ENCODE results near the gene MTA1.

Gene MTA1

DNA sequence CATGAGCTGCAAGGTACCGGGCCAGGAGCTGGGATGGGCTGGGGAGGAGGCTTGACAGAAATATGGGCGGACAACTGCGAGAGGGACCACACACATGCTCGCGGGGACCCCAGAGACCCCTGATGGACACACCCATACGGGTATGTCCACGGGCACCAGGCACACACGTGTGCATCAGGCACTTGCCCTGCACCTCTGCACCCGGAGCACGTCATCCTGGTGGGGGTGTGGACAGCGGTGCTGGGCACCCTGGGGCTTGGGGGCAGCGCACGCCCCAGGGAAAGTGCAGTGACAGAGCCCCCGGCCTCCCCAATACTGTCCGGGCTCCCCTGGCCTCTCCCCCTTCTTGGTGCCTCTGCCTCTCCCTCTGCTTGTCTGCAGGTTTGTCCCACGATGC, 65.4 kb downstream of the MTA1 start:
- POLR2A ChIA-PET = no interaction called here
- CTCF ChIA-PET = no interaction called here
- no peak for DNase-seq (ENCODE audit: low read depth, low spot score)
- H3K4me3 ChIP-seq (ENCODE audit: low read depth, low read length) = no peak overlapping the region
- TF ChIP-seq, protein P1, sequence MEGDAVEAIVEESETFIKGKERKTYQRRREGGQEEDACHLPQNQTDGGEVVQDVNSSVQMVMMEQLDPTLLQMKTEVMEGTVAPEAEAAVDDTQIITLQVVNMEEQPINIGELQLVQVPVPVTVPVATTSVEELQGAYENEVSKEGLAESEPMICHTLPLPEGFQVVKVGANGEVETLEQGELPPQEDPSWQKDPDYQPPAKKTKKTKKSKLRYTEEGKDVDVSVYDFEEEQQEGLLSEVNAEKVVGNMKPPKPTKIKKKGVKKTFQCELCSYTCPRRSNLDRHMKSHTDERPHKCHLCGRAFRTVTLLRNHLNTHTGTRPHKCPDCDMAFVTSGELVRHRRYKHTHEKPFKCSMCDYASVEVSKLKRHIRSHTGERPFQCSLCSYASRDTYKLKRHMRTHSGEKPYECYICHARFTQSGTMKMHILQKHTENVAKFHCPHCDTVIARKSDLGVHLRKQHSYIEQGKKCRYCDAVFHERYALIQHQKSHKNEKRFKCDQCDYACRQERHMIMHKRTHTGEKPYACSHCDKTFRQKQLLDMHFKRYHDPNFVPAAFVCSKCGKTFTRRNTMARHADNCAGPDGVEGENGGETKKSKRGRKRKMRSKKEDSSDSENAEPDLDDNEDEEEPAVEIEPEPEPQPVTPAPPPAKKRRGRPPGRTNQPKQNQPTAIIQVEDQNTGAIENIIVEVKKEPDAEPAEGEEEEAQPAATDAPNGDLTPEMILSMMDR (IDR thresholded peaks at IDR 0.05; ENCODE audit: insufficient read depth, low read length, missing control alignments) = no peak

DNA sequence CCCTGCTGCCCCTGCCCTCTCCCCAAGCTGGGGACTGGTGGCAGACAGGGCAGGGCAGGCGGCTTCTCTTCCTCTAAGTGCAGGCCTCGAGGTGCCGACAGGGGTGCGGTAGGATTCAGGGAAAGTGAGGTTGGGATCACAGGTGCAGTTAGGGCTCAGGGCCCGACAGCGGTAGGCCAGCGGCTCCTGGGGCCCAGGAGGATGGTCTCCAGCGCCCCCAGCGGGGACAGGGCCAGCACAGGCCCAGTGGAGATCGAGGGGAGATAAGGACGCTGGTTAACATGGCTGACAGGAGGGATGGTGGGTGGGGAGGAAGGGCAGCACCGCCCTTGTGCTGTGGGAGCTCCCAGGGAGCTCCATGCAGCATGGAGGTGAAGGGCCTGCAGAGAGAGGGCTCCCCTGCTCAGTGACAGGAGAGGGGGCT, 66.1 kb downstream of the MTA1 start:
- H3K4me3 ChIP-seq (ENCODE audit: low read depth, low read length) = no peak overlapping the region
- POLR2A ChIA-PET = no interaction called here
- CTCF ChIA-PET = interaction anchor here (0.6 to 1.5 kb wide), 4 partner anchors 9 to 123 kb away, joined by 3 to 4 read pairs (median 3); no protein-coding TSS in a partner anchor
- TF ChIP-seq, protein P1 (IDR thresholded peaks at IDR 0.05; ENCODE audit: insufficient read depth, low read length, missing control alignments) = peak; percentile 44
- no peak for DNase-seq (ENCODE audit: low read depth, low spot score)

DNA sequence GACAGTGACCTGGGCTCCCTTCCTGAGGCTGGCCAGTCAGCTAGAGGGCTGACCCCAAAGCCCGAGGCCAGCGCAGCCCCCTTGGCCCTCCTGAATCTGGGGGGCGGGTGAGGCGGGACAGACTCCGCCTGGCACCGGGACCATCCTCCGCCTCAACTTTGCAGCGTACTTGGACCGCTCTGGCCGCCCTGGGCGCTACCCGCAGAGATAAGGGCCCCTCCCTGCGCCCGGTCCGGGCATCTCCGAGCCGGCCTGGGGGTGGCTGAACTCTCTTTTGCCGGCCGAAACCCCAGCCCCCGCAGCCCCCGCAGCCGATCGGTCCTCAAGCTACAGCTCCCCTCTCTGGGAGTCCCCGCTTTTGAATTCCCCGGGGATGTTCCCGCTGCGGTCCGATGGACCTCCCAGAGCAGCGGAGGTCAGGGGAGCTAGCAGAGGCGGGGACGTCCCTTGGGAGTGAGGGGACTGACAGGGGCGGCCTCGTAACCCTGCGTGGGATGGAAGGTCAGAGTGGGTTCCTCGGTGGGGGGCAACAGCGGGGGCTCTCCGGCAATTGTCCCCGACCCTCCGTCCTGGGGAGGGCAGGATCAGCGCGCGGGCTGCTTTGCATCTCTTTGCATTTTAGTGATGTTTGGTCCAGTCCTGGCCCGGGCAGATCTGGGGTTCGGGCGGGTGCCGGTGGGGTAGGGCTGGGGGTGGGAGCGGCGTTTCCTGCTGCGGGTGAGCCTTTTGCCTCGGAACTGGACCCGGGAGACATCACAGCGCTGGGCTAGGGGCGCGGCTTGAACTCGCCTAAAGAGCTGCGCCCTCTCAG, 66.7 kb downstream of the MTA1 start, which contains the start of gene CRIP1:
Gene CRIP1, plus strand, starts transcription at position 724 of the 811 bp plus-strand sequence. CDS start 374 bp downstream, outside the sequence.
- peak within 1 kb of the TSS; percentile 20 for H3K4me3 ChIP-seq (ENCODE audit: low read depth, low read length)
- TF ChIP-seq, protein P1 (IDR thresholded peaks at IDR 0.05; ENCODE audit: insufficient read depth, low read length, missing control alignments) = no peak
- POLR2A ChIA-PET = no interaction called here
- CTCF ChIA-PET = interaction anchor here (0.6 to 1.5 kb wide), 5 partner anchors 9 to 123 kb away, joined by 3 to 4 read pairs (median 3); no protein-coding TSS in a partner anchor
- no peak for DNase-seq (ENCODE audit: low read depth, low spot score)

DNA sequence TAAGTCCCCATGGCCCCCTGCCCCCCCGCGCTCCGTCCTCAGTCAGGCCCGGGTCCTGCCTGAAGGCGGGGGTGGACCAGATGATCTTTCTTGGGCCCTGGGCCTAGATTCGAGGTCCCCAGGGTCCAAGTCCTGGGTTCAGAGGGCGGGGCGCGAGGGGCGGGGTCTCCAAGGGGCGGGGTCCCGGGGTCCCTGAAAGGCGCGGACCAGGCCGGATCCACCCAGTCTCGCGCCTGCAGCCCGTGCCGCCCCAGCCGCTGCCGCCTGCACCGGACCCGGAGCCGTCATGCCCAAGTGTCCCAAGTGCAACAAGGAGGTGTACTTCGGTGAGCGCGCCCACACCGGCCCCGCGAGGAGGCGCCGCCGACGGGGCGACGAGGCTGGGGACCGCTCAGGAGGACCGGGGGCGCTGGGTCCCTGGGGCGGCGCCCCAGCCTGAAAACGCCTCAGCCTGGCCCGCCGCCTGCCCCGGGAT, 67.4 kb downstream of the MTA1 start:
- ChIA-PET POLR2A (no interaction called here), CTCF (interaction anchor here (1.0 to 1.5 kb wide), 3 partner anchors 42 to 124 kb away, joined by 3 to 4 read pairs (median 3); no protein-coding TSS in a partner anchor)
- no peak for DNase-seq (ENCODE audit: low read depth, low spot score)
- peak overlapping the region; percentile 20 for H3K4me3 ChIP-seq (ENCODE audit: low read depth, low read length)
- TF ChIP-seq, protein P1 (IDR thresholded peaks at IDR 0.05; ENCODE audit: insufficient read depth, low read length, missing control alignments) = no peak

DNA sequence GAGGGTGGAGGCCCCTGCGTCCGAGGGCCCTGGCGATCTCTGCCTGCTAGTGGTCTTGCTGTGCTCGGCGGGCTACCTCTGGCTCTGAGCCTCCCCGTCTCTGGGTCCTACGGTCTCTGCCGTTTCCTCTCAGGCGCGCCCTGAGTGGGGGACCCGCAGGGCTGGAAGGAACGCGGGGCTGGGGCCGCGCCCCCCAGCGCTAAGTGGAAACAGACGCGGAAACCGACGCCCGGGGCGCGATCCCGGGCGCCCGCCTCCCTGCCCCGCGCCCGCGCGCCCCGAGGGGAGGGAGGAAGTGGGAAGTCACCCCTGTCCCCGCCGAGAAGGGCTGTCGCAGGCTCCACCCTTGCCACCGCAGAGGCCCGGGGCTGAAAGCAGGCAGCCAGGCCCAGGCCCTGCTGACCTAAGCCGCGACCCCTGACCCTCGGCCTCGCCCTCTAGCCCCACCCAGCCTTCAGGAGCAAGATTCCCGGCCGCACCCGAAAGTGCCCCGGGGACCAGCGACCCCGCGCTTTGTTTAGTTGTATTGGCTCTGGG, 67.9 kb downstream of the MTA1 start:
- POLR2A ChIA-PET = no interaction called here
- TF ChIP-seq, protein P1 (IDR thresholded peaks at IDR 0.05; ENCODE audit: insufficient read depth, low read length, missing control alignments) = no peak
- DNase-seq (ENCODE audit: low read depth, low spot score) = no peak
- CTCF ChIA-PET = interaction anchor here (1.0 kb wide), 1 partner anchor 41 kb away, joined by 3 read pairs; no protein-coding TSS in a partner anchor
- H3K4me3 ChIP-seq (ENCODE audit: low read depth, low read length) = peak overlapping the region; percentile 20
